DND-41 (cell line): ENCODE measurements around the gene AKR7A3.

Source experiments
- EZH2 ChIP-seq: IDR thresholded peaks from 3 replicates; pipeline ENCODE4 v1.6.1; 2012; ENCODE audit warnings: borderline replicate concordance, low read depth, mild to moderate bottlenecking, moderate library complexity, low read length, inconsistent platforms; ENCODE audit not compliant: severe bottlenecking
- TF ChIP-seq, protein P1 (sequence below): IDR thresholded peaks from 2 replicates; pipeline ENCODE4 v1.5.1; 2012; ENCODE audit warnings: borderline replicate concordance, low read length, moderate library complexity, mild to moderate bottlenecking; ENCODE audit not compliant: poor library complexity, severe bottlenecking; ENCODE audit errors: extremely low read depth

DNA sequence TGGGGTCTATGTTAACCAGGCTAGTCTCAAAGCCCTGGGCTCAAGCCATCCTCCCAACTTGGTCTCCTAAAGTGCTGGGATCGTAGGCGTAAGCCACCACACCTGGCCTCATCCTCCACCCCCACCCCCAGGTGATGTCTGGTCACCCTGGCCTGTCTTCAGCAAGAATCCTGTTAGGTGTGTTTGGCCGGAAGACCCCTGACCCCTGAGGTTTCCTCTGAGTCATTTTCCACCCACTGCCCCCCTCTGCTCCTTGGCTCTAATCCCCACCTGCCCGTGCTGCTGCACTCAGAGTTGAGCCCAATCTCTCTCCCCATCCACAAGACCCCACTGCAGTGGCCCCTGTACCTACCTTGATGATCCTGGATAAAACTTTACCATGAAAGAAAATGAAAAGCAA is 48.7 kb upstream of the AKR7A3 start:
- TF ChIP-seq, protein P1, sequence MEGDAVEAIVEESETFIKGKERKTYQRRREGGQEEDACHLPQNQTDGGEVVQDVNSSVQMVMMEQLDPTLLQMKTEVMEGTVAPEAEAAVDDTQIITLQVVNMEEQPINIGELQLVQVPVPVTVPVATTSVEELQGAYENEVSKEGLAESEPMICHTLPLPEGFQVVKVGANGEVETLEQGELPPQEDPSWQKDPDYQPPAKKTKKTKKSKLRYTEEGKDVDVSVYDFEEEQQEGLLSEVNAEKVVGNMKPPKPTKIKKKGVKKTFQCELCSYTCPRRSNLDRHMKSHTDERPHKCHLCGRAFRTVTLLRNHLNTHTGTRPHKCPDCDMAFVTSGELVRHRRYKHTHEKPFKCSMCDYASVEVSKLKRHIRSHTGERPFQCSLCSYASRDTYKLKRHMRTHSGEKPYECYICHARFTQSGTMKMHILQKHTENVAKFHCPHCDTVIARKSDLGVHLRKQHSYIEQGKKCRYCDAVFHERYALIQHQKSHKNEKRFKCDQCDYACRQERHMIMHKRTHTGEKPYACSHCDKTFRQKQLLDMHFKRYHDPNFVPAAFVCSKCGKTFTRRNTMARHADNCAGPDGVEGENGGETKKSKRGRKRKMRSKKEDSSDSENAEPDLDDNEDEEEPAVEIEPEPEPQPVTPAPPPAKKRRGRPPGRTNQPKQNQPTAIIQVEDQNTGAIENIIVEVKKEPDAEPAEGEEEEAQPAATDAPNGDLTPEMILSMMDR: no peak
- TF ChIP-seq EZH2: no peak
